PFSK-1 (cell line): ENCODE measurements around the gene SETD1A.

Source experiments
- FOXP2 ChIP-seq: optimal IDR thresholded peaks from 2 replicates; pipeline ENCODE3; 2011; ENCODE audit warnings: borderline replicate concordance, control low read depth, inconsistent platforms; ENCODE audit not compliant: insufficient read depth; ENCODE audit errors: extremely low read length, extremely low read depth
- POLR2AphosphoS5 ChIP-seq: IDR thresholded peaks from 2 replicates; pipeline ENCODE4 v1.6.1; 2012; ENCODE audit warnings: low read depth, mild to moderate bottlenecking, control low read depth, low read length, moderate library complexity
- REST ChIP-seq, 2 experiments: IDR thresholded peaks; 2 replicates each; pipeline versions ENCODE4 v1.6.1 to v1.8.0; 2011 to 2012; ENCODE audit warnings: low read depth in 2 of 2, low read length in 2 of 2, control low read depth in 1 of 2, inconsistent platforms in 1 of 2, mild to moderate bottlenecking in 1 of 2, moderate library complexity in 1 of 2; ENCODE audit not compliant: insufficient read depth in 1 of 2
- SIN3A ChIP-seq: IDR thresholded peaks from 2 replicates; pipeline ENCODE4 v1.6.1; 2012; ENCODE audit warnings: mild to moderate bottlenecking, low read length, moderate library complexity, borderline replicate concordance; ENCODE audit not compliant: insufficient read depth
- TAF1 ChIP-seq: IDR thresholded peaks from 2 replicates; pipeline ENCODE4 v1.6.1; 2012; ENCODE audit warnings: low read length, control low read depth, borderline replicate concordance; ENCODE audit not compliant: insufficient read depth

Gene SETD1A

GRCh38 chr16:30949650-30950515 is 7.7 kb upstream of the SETD1A start:
- TF ChIP-seq SIN3A, result no peak
- peak; percentile 59 for TF ChIP-seq POLR2AphosphoS5

DNA sequence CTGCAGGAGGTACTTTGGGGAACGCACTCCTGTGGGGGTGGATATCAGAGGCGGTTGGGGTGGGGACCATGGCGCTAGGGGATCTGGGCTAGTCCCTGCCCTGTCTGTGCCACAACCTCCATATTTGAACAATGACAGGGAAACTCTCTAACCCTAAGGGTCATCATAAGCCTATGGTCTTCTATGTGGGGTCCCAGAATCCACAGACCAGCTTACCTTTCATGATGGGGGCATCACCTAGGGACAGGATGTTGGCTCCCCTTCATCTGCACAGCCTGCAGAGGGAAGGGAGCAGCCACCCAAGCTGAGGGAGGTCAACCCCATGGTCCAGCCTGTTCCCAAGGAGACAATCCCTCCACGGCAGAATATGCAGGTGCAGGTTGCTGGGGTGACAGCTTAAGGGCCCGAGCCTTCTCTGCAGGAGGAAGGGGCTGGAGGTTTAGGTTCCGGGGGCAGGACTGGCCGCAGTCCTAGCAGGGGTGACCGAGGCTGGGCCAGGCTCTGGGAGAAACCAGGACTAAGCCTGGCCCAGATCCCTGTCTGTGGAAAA is 7.0 kb upstream of the SETD1A start:
- TF ChIP-seq TAF1 (no peak), FOXP2 (no peak), REST (IDR thresholded peaks at IDR 0.05; ENCODE audit: insufficient read depth in 1 of 2, low read depth in 2 of 2, low read length in 2 of 2) (no peak), SIN3A (no peak), POLR2AphosphoS5 (no peak; the same call in 1 of the 2 replicates)

DNA sequence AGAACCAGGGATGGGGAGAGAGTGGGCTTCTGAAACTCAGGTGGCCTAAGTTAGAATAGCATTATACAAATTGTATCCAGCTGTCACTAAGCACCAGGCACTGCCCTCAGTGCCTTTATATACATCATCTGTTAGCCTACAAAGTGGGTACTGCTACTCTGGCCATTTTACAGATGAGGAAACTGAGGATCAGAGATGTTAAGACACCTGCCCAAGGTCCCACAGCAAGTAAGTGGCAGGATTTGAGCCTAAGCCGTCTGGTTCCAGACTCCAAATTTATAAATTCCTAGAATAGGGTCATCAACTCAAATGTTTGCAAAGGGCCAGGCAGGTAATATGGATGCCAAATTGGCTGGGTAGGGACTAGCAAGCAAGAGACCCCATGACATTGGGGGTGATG is 6.4 kb upstream of the SETD1A start:
- TF ChIP-seq FOXP2 (no peak), POLR2AphosphoS5 (no peak), SIN3A (no peak), REST (IDR thresholded peaks at IDR 0.05; ENCODE audit: insufficient read depth in 1 of 2, low read depth in 2 of 2, low read length in 2 of 2) (no peak), TAF1 (no peak)

DNA sequence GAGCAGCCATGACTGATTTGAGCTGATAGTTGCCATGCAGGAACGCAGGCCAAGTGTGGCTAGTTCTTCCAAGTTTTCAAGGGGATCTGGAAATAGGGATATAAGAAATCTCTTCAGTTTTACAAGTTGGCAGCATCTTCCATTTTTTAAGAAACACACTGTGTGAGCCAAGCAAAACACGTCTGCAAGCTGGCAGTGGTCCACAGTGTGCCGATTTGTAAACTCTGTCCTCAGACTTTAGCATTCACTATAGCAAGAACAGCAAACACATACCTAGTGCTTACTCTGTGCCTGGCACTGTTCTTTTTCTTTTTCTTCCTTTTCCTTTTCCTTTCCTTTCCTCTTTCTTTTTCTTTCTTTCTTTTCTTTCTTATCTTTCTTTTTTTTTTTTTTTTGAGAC is 5.8 kb upstream of the SETD1A start:
- TF ChIP-seq SIN3A, result no peak
- no peak for TF ChIP-seq REST (IDR thresholded peaks at IDR 0.05; ENCODE audit: insufficient read depth in 1 of 2, low read depth in 2 of 2, low read length in 2 of 2)
- no peak for TF ChIP-seq TAF1
- TF ChIP-seq FOXP2, result no peak
- TF ChIP-seq POLR2AphosphoS5, result no peak

DNA sequence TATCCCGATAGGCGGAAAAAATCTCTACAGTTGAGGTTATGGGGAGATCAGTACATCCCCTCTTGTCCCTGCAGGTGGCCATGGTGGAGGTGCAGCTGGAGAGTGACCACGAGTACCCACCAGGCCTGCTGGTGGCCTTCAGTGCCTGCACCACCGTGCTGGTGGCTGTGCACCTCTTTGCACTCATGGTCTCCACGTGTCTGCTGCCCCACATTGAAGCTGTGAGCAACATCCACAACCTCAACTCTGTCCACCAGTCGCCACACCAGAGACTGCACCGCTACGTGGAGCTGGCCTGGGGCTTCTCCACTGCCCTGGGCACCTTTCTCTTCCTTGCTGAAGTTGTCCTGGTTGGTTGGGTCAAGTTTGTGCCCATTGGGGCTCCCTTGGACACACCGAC is 4.4 kb upstream of the SETD1A start:
- no peak for TF ChIP-seq POLR2AphosphoS5
- TF ChIP-seq FOXP2, result no peak
- TF ChIP-seq REST (IDR thresholded peaks at IDR 0.05; ENCODE audit: insufficient read depth in 1 of 2, low read depth in 2 of 2, low read length in 2 of 2), result no peak
- TF ChIP-seq SIN3A, result no peak
- no peak for TF ChIP-seq TAF1
